ENCODE results near the gene ARHGEF12.

DNA sequence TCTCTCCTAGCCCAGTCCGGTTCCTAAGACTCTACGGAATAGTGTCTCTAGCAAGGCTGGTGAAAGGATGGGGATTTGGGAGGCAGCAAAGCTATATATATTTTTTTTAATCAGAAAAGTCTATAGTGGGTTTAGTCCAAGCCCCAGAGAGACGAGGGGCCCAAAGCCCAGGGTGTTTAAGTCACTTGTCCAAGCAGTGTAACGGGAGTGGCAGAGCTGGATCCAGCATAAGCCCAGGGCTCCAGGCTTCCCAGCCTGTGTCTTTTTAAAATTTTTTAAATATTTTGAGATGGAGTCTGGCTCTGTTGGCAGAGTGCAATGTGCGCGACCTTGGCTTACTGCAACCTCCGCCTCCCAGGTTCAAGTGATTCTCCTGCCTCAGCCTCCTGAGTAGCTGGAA, 182.1 kb downstream of the ARHGEF12 start:
- TF ChIP-seq, protein P1, sequence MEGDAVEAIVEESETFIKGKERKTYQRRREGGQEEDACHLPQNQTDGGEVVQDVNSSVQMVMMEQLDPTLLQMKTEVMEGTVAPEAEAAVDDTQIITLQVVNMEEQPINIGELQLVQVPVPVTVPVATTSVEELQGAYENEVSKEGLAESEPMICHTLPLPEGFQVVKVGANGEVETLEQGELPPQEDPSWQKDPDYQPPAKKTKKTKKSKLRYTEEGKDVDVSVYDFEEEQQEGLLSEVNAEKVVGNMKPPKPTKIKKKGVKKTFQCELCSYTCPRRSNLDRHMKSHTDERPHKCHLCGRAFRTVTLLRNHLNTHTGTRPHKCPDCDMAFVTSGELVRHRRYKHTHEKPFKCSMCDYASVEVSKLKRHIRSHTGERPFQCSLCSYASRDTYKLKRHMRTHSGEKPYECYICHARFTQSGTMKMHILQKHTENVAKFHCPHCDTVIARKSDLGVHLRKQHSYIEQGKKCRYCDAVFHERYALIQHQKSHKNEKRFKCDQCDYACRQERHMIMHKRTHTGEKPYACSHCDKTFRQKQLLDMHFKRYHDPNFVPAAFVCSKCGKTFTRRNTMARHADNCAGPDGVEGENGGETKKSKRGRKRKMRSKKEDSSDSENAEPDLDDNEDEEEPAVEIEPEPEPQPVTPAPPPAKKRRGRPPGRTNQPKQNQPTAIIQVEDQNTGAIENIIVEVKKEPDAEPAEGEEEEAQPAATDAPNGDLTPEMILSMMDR (IDR thresholded peaks at IDR 0.05), result no peak
- TF ChIP-seq POLR2A (IDR thresholded peaks at IDR 0.05), result no peak

Measured in thyroid gland (tissue), 4 donors.